GM19328 (cell line): Measurements from ENCODE around the gene CD209.

ENCODE experiments used
- ATAC-seq: cut with Tn5 transposase; IDR thresholded peaks from one replicate; pipeline ENCODE4 v1.9.1; 2021; ENCODE audit warnings: mild to moderate bottlenecking, moderate library complexity; ENCODE audit not compliant: unreplicated experiment

CD209 gene

GRCh38 chr19:7739211-7739755, 8.1 kb downstream of the CD209 start:
- no peak for ATAC-seq

DNA sequence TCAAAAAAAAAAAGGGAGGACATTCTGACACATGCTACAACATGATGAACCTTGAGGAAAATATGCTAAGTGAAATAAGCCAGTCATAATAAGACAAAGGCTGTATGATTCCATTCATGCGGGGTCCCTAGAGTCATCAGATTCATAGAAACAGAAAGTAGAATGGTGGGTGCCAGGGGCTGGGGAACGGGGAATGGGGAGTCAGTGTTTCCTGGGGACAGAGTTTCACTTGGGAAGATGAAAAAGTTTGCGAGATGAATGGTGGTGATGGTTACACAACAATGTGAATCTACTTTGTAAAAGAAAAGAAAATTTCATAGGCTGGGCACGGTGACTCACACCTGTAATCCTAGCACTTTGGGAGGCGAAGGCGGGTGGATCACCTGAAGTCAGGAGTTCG, 9.3 kb downstream of the CD209 start:
- no peak for ATAC-seq

DNA sequence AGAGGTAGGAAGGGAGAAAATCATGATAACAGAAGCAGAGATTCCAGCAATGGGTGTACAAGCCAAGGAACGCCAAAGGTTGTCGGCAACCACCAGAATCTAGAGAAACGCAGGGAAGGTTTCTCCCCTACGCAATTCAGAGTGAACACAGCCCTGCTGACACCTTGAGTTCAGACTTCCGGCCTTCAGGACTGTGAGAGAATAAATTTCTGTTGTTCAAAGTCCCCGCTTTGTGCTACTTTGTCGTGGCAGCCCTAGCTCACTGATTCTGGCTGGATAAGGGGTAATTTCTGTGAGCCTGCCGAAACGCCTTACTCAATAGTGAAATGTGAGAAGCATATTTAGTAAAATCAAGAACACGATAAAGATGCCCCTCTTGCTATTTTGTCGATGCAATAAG, 10.1 kb downstream of the CD209 start:
- no peak for ATAC-seq

GRCh38 chr19:7736148-7736547, 11.2 kb downstream of the CD209 start:
- ATAC-seq, result no peak

- no peak for ATAC-seq
Measured at GRCh38 chr19:7734220-7735203, 12.8 kb downstream of the CD209 start.

- no peak for ATAC-seq
Measured at GRCh38 chr19:7733376-7733775, 14.0 kb downstream of the CD209 start.

- no peak for ATAC-seq
Measured at GRCh38 chr19:7732045-7732444, 15.3 kb downstream of the CD209 start, which contains the start of gene CLEC4G. CLEC4G (minus strand) TSS chr19:7732110; CDS start chr19:7732102, 8 bp downstream.

DNA sequence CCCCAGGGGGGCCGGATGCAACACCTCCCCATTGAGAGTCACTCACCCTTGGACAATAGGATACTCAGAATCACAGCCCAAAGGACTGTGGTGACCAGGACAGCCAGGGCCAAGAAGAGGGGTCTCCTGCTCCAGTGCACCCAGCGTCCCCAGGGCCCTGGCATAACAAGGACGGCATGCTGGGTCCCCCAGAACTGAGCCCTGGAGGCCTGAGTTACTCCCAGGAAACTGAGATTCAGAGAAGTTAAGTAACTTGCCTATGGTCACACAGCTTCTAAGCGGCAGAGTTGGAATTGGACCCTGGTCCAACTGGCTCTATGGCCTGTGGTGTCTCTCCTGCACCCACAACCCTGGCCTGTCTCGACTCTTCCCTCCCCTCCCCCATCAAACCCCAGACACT, 15.7 kb downstream of the CD209 start:
- no peak for ATAC-seq

DNA sequence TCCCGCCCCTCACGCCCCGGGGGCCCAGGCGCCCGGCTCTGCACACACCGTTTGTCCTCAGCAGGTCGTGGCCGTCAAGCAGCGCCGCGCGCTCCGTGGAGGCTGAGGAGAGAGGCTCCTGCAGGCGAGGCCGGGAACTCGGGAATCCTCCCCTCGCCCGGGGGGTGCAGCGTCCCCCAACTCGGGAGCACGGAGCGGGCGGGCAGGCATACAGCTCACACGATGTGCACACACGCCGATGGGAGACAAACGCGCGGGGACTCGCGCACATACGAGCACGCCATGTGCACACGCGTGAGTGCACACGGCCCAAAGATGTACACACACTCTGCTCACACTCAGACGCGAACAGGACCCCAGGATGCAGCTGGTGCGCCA, 16.1 kb downstream of the CD209 start:
- no peak for ATAC-seq

GRCh38 chr19:7730286-7731217, 16.8 kb downstream of the CD209 start:
- ATAC-seq, result no peak

- no peak for ATAC-seq
Measured at GRCh38 chr19:7729831-7730285, 17.5 kb downstream of the CD209 start.

- ATAC-seq, result no peak
Measured at GRCh38 chr19:7729211-7729610, 18.1 kb downstream of the CD209 start.

- ATAC-seq, result no peak
Measured at GRCh38 chr19:7725791-7726190, 21.5 kb downstream of the CD209 start.

GRCh38 chr19:7722231-7722651, 25.1 kb downstream of the CD209 start:
- ATAC-seq, result no peak

- no peak for ATAC-seq
Measured at GRCh38 chr19:7720351-7720750, 27.0 kb downstream of the CD209 start.

DNA sequence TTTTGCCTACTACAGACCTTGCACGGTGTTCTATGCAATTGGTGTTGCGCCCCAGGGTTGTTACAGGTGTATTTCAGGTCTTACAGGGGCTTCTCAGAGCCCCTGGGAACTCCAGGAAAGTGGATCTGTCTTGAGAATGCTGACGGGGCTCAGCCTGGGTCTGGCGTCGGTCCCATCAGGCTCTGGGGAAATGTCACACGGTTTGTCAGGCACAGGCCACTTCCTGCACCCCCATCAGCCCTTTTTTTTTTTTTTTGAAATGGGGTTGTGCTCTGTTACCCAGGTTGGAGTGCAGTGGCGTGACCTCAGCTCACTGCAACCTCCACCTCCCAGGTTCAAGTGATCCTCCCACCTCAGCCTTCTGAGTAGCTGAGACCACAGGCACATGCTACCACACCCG, 28.7 kb downstream of the CD209 start:
- ATAC-seq, result no peak

- no peak for ATAC-seq
Measured at GRCh38 chr19:7716762-7717161, 30.6 kb downstream of the CD209 start.

DNA sequence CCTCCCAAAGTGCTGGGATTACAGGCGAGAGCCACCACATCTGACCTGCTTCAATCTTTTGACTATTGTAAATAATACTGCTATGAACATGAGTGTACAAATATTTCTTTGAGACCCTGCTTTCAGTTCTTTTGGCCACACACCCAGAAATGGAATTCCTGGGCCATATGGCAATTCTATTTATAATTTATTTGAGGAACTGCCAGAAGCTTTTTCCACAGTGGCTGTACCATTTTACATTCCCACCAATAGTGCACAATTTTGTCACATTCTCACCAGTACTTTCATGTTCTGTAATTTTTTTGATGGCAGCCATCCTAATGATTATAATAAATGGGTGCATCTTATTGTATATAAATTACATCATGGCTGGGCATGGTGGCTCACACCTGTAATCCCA, 31.7 kb downstream of the CD209 start:
- no peak for ATAC-seq

DNA sequence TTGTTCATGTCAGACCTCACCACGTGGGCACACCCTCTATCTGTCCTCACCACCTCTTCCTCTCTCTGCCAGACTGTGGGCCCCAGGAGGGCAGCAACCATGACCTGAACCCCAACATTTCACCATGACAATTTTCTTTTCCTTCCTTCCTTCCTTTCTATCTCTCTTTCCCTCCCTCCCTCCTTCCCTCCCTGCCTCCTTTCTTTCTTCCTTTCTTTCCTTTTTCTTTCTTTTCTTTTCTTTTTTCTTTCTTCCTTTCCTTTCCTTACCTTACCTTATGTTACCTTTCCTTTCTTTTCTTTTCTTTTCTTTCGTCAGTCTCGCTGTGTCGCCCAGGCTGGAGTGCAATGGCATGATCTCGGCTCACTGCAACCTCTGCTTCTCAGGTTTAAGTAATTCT, 36.7 kb downstream of the CD209 start:
- ATAC-seq, result no peak

DNA sequence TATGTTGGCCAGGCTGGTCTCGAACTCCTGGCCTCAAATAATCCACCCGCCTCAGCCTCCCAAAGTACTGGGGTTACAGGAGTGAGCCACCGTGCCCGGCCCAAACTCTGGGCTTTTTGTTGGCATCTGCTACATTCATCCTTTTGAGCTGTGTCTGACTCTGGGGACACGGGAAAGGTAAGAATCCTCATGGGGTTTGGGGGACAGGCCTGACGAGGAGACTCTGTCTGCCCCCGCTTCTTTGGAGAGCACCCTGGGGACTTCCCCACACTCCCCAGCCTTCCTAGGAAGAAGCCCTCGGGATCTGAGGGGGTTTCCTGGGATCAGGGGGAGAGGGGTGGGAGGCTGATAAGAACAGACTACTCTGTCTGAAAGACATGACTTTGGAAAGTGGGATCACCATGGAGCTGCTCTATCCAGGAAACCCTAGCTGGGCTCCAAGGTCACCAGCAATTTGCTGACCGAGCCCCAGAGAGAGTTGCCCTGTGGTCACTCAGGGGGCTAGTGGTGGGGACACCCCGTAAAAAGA, 37.3 kb downstream of the CD209 start:
- no peak for ATAC-seq

- no peak for ATAC-seq
Measured at GRCh38 chr19:7706955-7707456, 40.3 kb downstream of the CD209 start.
